SK-MEL-5 (cell line): ENCODE results near the gene GMPPA. TPM values are rescaled to one million over a fixed set of nuclear protein-coding genes. Genes with fewer than 3 reads are reported as not detected.

Experiments used
- DNase-seq: peaks from one replicate; pipeline ENCODE4 v3.0.0-alpha.2; 2016; ENCODE audit warnings: low read depth, low spot score
- in situ Hi-C: cut with HindIII; loops from 2 replicates; pipeline ENCODE4 v1.10.0; 2016; ENCODE audit warnings: low sequenced_read_pairs, high pct_unique_total_duplicates, low pct_unique_long_range_greater_than_20kb
- total RNA-seq: library from RNA; depleted of rRNA; stranded (reverse); fragments of >200 nt; shearing (Covaris generic); gene quantifications from 2 replicates; pipeline ENCODE4 v1.2.3, GENCODE V29; 2014

Gene GMPPA
- total RNA-seq, 1 experiment from 2014 or later, result 64.8 TPM

- DNase-seq, result no peak
- in situ Hi-C loops, result no loop called here
These were observed 19.8 kb upstream of the GMPPA start for GRCh38 chr2:219478916-219479315.

- in situ Hi-C loops, result no loop called here
These were observed 18.7 kb upstream of the GMPPA start for GRCh38 chr2:219480004-219480403.

GRCh38 chr2:219482674-219483405 lies 15.9 kb upstream of the GMPPA start:
- no peak for DNase-seq
- in situ Hi-C loops, result no loop called here

More at GRCh38 chr2:219480004-219480403, 18.7 kb upstream of the GMPPA start:
- no peak for DNase-seq

- in situ Hi-C loops, result no loop called here
- no peak for DNase-seq
These were observed 15.0 kb upstream of the GMPPA start for GRCh38 chr2:219483451-219484342.

GRCh38 chr2:219484343-219485200 lies 14.1 kb upstream of the GMPPA start:
- in situ Hi-C loops, result no loop called here
- DNase-seq, result no peak

GRCh38 chr2:219485201-219485580 lies 13.5 kb upstream of the GMPPA start:
- no peak for DNase-seq
- in situ Hi-C loops, result no loop called here

GRCh38 chr2:219486380-219486959 lies 12.2 kb upstream of the GMPPA start:
- in situ Hi-C loops, result no loop called here

GRCh38 chr2:219488149-219488843 lies 10.4 kb upstream of the GMPPA start:
- in situ Hi-C loops, result no loop called here
- DNase-seq, result no peak

More at GRCh38 chr2:219486380-219486959, 12.2 kb upstream of the GMPPA start:
- no peak for DNase-seq

GRCh38 chr2:219488844-219489194 lies 9.9 kb upstream of the GMPPA start:
- DNase-seq, result no peak
- in situ Hi-C loops, result no loop called here

GRCh38 chr2:219489315-219489714 lies 9.4 kb upstream of the GMPPA start:
- DNase-seq, result no peak
- in situ Hi-C loops, result no loop called here

- DNase-seq, result no peak
- in situ Hi-C loops, result no loop called here
These were observed 8.5 kb upstream of the GMPPA start for GRCh38 chr2:219490186-219490585.

- no peak for DNase-seq
- in situ Hi-C loops, result no loop called here
These were observed 8.0 kb upstream of the GMPPA start for GRCh38 chr2:219490600-219491130.

- no peak for DNase-seq
- in situ Hi-C loops, result no loop called here
These were observed 7.3 kb upstream of the GMPPA start for GRCh38 chr2:219491278-219491963.

- DNase-seq, result no peak
- in situ Hi-C loops, result no loop called here
These were observed 6.1 kb upstream of the GMPPA start for GRCh38 chr2:219492575-219492974.

GRCh38 chr2:219493086-219493485 lies 5.6 kb upstream of the GMPPA start:
- in situ Hi-C loops, result no loop called here
- no peak for DNase-seq

- no peak for DNase-seq
- in situ Hi-C loops, result no loop called here
These were observed 3.6 kb upstream of the GMPPA start for GRCh38 chr2:219494952-219495530.
